HG03097 (cell line): Measurements from ENCODE around the gene DNAH2.

Experiments used
- ATAC-seq: cut with Tn5 transposase; IDR thresholded peaks from one replicate; pipeline ENCODE4 v1.9.1; 2021; ENCODE audit not compliant: unreplicated experiment, low FRiP score

The DNAH2 gene

DNA sequence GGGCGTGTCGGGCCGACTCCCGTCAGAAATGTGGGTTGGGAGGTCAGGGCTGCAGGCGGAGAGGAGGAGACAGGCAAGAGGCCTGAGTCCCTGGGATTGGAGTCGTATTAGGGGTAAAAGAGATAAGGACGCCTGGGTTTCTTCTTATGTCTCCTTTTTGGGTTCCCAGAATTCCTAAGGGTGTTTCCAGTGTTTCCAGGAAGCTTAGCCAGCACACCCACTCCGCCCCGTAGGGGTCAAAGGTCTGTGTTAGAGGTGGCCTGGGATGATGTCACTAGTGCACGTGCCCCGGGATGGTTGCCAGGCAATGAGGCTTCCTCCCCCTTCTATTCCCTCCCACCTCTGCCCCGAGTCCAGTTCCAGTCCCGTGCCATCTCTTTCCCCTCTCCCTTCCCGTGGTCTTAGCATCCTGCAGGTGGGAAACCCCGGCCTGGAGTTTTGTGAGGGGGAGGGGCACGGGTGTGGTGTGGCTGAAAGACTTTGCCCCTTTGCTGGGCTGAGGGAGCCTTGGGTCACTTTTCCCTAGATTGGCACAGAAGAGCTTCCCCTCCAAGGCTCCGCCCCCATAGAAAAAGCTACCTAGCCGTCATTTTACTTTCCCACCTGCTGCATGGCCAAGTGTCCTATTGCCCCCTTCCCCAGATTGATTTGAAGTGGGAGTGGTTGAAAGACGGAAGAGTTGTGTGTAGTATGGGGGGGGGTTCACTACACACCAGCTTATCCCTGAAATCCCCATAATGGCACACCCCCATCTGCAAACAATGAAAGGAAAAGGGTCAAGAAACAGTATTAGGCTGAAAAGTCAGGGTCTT, 119.3 kb downstream of the DNAH2 start:
- no peak for ATAC-seq

DNA sequence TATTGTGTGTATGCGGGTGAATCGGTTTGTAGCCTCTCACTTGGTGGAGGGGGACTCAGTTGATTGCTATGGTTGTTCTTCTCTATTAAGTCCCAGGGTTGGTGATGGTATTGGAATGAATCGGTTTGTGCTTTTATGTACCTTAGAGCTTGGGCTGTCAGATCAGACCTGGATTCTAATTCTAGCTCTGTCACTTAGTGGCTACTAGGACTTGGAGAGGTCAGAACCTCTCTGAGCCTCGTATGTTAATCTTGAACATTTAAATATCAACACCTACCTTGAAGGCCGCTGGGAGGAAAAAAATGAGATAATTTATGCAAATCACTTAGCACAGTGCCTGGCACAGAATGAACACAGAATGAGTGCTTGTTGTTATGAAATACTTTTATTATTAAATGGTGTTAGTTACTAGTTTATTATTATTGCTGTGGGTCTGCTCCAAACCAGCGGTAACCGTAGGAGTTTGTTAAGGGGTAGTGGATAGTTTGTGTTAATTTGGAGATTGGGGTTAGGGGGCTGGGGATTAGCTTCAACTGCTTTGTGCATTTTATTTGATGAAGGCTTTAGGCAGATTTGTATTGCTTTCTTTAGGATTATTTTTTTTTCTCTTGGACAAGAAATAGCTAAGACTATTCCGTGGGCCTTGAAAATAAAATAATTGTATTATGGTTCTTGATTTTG, 120.0 kb downstream of the DNAH2 start:
- ATAC-seq, result no peak

DNA sequence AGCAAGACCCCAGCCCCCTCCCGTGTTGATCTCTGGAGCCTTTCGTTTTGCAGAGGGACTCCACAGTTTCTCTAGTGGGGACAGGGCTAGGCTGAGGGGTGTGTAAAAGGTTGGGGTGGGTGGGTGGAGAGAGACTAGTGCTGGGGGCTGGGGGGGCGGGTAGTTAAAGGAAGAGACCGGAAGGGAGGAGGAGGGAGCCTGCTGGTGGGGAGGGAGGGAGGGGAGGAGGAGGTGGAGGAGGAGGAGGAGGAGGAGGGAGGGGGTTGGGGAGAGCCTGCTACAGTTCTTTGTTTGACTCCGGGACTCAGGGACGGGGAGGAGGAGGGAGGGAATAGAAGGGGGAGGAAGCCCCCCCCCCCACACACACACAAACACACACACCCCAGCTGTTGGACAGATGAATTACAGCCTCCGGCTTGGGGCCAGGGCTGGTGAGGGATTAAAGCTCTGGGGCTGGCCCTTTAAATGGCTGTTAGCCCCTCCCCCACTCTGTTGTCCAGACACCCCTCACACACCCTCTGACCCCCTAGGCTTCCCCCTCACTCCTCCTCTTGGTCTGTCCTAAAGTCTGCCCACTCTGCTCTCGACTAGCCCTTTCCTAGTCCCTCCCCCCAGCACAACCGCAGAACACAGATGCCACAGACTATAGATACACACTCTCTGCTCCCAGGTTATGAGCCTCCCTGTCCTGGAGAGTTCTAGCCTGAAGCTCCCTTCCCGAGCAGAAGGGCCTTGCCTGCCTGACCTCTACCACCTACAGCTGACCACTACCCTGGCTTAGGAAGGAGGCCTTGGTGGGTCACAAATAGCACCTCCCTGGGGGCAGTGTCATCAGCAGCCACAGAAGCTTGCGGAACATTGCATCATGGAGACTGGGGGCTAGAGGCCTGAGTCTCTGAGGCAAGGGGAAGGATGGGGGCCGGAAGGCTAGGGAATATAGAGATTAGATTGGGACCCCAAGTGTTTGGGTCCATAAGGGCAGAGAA, 120.8 kb downstream of the DNAH2 start:
- ATAC-seq, result no peak

DNA sequence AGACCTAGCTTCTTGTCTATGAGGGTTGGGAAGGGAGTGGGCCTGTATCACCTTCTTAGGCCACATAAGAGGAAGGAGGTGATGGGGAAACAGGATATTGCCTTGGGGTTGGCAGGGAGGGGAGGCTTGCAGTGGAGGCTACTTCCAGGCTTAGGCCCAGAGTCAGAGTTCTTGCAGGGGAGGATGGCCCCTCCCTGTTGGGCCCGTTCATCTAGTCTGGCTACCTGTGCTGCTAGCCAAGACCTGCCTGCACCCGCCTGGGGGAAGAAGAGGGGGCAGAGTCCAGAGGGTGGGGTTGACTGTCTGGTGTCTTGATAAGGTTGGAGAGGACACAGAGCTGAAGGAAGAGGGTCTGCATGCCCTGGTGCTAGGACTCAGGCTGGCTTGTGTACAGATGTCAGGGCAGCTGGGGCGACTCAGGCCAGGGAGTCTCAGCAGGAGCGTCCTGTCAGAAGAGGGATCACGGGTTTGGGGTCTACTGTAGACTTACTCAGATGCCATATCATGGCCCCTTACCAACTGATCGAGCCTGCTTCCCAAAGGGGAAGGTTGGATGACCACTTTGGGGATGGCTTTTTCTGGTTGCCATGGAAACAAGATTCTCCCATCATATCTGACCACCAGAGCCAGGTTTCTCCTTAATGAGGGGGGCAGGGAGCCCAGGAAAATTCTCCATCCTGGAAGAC, 121.8 kb downstream of the DNAH2 start:
- no peak for ATAC-seq

DNA sequence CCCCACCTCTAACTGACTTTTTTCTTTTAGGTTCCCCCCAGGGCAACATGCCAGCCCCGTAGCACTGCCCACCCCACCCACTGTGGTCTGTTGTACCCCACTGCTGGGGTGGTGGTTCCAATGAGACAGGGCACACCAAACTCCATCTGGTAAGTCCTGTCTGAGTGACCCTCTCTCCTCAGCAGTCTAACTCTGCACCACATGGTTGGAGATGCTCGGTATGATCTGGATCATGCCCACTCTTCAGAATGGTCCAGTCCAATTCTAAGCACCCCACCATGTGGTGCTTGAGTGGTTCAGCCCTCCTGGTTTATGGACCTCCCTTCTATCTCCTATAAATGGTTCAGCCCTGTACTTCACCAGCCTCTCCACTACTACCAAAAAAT, 122.3 kb downstream of the DNAH2 start:
- ATAC-seq, result no peak

DNA sequence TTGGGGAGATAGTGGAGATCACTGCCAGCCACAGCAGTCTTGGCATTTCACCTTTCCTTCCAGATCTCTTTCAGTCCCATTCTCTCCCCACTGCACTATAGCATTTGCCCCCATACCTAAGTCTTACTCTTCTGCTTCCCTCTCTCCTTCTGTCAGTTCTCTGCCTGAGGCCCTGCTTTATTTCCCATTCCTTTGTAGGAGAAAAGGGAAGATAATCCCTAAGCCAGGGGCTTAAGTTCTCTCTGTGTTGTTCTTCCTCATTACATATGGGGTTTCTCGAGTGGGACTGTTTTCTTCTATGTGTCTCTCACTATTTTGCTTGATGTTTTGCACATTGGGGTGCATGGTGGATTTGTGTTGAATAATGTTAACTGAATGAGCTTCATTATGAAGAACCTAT, 122.9 kb downstream of the DNAH2 start:
- no peak for ATAC-seq

DNA sequence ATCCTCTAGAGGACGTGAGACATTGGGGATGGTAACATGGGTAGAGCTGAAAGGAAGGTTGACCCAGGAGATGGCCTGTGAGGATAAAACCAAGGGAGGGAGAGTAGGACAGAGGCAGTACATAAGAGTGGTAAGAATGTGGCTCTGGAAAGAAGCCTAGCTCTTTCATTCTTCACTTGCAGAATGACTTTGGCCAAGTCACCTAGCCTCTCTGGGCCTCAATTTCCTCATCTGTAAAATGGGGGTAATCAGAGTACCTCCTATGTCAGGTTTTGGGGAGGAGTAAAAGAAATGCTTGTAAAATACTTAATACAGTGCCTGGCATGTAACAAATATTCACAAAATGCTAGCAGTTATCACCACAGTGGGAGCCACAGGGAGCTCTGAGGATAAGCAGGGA, 123.3 kb downstream of the DNAH2 start:
- ATAC-seq, result no peak

DNA sequence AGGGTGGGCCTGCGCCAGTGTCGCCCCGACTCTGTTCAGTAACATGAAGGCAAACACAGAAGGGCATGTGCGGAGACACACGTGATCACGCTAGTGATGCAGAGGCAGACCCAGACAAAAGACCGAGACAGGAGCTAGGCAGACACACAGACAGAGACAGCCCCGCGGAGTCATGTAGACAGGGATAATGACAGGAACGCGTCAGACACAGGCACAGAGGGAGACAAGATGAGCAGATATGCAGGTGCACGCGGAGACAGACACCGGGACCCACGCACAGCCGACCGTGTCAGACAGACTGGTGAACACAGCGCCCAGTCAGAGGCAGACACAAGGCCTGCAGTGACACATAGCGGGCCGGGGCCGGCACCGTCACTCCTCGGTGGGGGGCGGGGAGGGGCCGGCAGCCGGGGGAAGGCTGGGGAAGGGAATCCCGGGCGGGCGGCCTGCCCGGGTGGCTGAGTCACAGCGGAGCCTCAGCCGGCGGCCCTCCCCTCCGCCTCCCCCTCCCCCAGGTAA, 123.9 kb downstream of the DNAH2 start:
- ATAC-seq, result peak; percentile 8

DNA sequence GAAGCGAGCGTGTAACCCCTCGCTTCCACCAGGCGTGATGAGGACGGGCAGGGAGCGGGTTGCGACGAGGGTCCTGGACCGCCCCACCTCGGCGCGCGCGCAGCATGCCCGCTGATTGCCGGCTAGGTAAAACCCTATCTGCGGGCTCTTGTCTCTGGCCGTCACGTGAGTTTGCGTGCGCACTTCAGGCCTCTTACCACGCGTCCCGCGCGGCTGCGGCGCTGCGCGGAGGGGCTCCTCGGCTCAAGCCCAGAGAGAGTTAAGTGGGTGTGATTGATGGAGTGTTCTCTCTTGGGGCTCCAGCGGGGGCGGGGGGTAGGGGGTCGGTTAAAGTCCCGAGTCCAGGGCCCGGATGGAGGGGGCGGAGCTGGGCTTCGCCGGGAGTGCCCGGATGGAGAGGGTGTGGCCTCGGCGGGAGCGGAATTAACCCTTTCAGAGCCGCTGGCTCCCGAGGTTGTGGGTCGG, 124.4 kb downstream of the DNAH2 start:
- ATAC-seq, result peak; percentile 13

DNA sequence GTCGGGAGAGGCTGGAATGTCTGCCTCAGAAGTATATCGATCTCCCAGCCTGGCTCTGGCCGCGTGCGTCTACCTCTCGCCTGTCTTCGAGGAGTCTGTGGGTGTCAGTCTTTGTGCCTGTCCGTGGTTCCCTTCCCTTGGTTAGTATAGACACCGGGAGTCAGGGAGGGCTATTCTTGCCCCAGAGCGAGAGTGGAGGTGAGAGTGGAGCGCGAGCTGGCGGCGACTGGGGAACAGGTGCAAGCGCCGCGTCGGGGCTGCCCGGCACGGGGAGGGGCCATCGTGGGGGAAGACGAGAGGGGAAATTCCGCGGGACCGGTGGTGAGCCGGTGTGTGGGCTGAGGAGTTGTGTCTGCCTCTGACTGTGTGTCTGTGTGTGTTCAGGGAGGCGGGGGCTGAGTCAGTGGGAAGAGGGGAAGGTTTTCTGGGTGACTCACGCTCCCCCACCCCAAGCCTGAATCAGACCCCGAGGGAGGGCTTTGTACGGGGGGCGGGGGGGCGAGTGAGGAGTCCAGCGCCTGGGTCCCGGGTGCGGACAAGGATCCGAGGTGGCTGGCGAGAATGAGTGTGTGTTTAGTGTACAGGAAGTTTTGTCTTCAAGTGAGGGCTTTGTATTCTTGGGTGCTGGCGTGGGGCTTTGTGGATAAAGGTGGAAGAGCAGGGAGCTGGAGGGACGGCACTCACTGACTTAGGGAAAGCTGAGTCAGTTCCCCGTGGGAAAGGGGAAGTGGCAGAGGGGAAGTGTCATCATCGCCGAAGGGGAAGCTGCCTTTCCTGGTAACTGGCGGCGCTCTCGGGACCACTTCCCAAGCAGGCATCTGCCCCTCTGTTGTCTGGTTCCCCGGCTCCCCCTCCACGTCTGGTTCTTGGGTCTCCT, 125.1 kb downstream of the DNAH2 start:
- ATAC-seq, result peak; percentile 24

DNA sequence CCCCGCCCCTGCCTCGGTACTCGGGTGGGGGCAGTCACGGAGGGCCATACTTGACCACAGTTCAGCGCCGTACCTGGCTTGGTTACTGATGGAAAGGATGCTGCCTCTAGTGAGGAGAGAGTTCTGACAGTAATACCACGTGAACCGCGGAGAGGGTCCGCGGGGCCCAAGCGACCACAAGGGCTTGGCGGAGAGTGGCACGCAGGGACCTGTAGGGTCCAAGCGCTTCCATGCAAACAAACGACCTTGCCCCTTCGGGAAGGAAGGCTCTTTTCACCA, 125.7 kb downstream of the DNAH2 start:
- peak; percentile 1 for ATAC-seq

DNA sequence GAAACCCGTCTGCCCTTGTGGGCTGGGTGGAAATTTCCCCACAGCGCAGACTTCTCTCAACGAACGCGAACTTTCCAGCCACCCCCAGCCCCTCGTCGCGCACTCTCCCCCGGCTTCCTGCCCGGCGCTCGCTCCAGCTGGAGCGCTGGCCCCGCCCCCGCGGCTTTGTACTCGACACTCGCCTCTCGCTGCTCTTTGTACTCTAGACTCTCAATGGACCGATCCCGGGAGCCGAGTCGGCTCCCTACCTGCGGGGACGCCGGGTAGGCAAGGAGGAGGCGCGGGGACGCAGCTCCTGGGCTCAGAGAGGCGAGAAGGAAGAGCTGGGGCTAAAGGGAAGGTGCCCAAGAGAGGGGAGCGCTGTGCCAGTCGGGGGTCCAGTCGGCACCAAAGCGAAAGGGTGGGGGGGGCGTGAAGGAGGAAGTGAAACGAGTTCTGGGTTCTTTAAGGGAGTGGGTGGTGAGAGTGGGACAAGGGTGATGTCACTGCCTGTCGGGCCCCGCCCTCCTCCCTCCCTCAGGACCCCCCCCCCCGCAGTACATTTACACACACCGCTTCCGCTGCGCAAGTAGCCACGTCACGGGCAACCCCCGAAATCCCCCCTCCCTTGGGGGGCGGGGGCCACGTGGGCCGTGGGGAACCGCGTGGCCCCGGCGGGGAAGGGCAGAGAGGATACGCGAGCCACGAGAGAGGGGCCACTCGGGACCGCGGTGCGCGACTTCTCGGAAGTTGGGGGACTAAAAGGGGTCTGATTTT, 126.2 kb downstream of the DNAH2 start:
- peak; percentile 26 for ATAC-seq

DNA sequence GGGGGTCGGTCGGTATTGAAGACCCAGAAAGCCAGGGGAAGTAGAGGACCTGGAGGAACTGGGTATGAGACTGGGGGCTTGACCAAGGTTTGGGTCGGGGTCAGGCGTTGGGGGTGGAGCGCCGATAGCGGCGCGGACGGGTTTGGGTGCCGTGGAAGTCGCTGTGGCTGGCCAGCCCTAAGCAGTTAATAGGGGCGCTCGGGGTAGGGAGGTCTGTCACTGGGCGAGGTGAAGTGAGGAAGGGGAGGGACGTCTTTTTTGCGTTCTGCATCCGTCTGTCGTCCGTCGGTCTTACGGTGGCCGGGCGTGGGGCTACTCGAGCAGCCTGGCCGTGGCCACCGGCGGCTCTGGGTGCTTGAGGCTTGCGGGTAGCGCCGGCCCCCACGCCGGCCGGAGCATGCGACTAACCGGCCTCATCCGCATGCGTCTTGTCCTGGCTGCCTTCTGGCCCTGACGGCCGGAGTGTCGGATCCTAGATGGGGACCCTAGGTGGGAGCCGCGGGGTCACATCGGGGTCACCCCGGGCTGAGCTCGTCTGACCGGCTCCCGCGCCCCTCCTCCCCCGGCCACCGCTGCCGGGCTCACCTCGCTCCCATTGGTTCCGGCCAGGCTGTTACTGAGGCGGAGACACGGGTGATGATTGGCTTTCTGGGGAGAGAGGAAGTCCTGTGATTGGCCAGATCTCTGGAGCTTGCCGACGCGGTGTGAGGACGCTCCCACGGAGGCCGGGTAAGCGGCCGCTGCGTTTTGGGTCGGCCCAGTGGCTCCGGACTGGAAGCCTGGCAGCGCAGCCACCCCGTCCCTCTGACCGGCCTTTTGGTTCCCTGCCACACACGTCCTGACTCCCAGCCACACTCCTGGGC, 127.0 kb downstream of the DNAH2 start:
- peak; percentile 32 for ATAC-seq

DNA sequence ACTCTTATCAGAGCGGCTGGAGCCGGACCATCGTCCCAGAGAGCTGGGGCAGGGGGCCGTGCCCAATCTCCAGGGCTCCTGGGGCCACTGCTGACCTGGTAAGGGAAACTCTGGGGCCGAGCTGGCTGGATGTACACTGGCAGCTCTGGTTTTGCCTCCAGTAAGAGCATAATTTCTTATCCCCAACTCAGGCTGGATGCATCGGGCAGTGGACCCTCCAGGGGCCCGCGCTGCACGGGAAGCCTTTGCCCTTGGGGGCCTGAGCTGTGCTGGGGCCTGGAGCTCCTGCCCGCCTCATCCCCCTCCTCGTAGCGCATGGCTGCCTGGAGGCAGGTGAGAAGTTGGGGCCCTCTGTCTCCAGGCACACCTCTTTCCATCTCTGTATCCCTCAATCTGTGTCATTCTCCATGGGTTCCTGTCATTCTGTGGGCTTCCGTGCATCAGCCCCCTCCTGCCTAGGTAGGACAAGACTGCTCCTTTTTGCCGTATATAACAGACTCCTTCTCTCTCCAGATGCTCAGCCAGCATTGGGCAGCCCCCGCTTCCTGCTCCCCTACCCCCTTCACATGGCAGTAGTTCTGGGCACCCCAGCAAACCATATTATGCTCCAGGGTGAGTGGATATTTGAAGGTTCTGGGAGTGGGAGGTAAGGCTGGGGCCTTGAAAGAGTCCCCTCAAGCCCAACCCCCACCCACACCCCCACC, 128.0 kb downstream of the DNAH2 start:
- ATAC-seq, result no peak

DNA sequence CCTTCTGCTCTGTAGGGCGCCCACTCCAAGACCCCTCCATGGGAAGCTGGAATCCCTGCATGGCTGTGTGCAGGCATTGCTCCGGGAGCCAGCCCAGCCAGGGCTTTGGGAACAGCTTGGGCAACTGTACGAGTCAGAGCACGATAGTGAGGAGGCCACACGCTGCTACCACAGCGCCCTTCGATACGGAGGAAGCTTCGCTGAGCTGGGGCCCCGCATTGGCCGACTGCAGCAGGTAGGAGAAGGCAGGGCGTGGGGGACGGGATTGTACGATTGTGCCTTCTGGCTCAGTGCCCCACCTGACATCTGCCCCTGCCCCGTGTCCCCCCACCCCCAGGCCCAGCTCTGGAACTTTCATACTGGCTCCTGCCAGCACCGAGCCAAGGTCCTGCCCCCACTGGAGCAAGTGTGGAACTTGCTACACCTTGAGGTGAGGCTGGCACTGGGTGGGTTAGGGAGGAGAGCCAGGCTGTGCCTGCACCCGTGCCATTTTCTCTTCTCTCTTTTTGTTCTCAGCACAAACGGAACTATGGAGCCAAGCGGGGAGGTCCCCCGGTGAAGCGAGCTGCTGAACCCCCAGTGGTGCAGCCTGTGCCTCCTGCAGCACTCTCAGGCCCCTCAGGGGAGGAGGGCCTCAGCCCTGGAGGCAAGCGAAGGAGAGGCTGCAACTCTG, 128.7 kb downstream of the DNAH2 start:
- no peak for ATAC-seq

DNA sequence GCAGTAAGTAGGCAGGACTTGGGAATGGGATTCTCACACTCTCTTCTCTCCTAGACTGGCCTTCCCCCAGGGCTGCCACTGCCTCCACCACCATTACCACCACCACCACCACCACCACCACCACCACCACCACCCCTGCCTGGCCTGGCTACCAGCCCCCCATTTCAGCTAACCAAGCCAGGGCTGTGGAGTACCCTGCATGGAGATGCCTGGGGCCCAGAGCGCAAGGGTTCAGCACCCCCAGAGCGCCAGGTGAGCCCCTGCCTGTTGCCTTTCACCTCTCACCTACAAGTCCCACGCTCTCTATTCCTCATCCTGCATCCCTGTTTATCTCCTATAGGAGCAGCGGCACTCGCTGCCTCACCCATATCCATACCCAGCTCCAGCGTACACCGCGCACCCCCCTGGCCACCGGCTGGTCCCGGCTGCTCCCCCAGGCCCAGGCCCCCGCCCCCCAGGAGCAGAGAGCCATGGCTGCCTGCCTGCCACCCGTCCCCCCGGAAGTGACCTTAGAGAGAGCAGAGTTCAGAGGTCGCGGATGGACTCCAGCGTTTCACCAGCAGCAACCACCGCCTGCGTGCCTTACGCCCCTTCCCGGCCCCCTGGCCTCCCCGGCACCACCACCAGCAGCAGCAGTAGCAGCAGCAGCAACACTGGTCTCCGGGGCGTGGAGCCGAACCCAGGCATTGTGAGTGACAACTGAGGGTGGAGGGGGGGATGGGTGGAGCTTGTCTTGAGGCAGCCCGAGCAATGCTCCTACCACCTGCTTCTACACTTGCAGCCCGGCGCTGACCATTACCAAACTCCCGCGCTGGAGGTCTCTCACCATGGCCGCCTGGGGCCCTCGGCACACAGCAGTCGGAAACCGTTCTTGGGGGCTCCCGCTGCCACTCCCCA, 129.5 kb downstream of the DNAH2 start:
- ATAC-seq, result no peak
